ENCODE data around the gene CMTR1.
A peak's percentile ranks its signal among the peaks of the same experiment; 100 is the strongest.

The CMTR1 gene

GRCh38 chr6:37449984-37450383, 17.0 kb downstream of the CMTR1 start:
- H3K4me3 ChIP-seq (replicated peaks; ENCODE audit: low read depth, low read length), result no peak overlapping the region
- TF ChIP-seq CTCF (IDR thresholded peaks at IDR 0.05; ENCODE audit: low read length, missing control alignments), result no peak
- no peak for DNase-seq (ENCODE audit: low read depth)

- no peak for TF ChIP-seq CTCF (IDR thresholded peaks at IDR 0.05; ENCODE audit: low read length, missing control alignments)
- H3K4me3 ChIP-seq (replicated peaks; ENCODE audit: low read depth, low read length), result no peak overlapping the region
- DNase-seq (ENCODE audit: low read depth), result no peak
Measured at GRCh38 chr6:37451441-37452193, 18.6 kb downstream of the CMTR1 start.

- no peak for DNase-seq (ENCODE audit: low read depth)
- TF ChIP-seq CTCF (IDR thresholded peaks at IDR 0.05; ENCODE audit: low read length, missing control alignments), result no peak
- H3K4me3 ChIP-seq (replicated peaks; ENCODE audit: low read depth, low read length), result no peak overlapping the region
Measured at GRCh38 chr6:37452522-37452921, 19.5 kb downstream of the CMTR1 start.

- H3K4me3 ChIP-seq (replicated peaks; ENCODE audit: low read depth, low read length), result no peak overlapping the region
- no peak for DNase-seq (ENCODE audit: low read depth)
- no peak for TF ChIP-seq CTCF (IDR thresholded peaks at IDR 0.05; ENCODE audit: low read length, missing control alignments)
Measured at GRCh38 chr6:37454420-37455140, 21.6 kb downstream of the CMTR1 start.

GRCh38 chr6:37456126-37456525, 23.1 kb downstream of the CMTR1 start:
- DNase-seq (ENCODE audit: low read depth), result peak; percentile 45
- no peak overlapping the region for H3K4me3 ChIP-seq (replicated peaks; ENCODE audit: low read depth, low read length)
- no peak for TF ChIP-seq CTCF (IDR thresholded peaks at IDR 0.05; ENCODE audit: low read length, missing control alignments)

- no peak overlapping the region for H3K4me3 ChIP-seq (replicated peaks; ENCODE audit: low read depth, low read length)
- no peak for TF ChIP-seq CTCF (IDR thresholded peaks at IDR 0.05; ENCODE audit: low read length, missing control alignments)
- peak; percentile 83 for DNase-seq (ENCODE audit: low read depth)
Measured at GRCh38 chr6:37456816-37457560, 24.0 kb downstream of the CMTR1 start.
